ENCODE data around the gene TVP23A. TPM values are rescaled to one million over a fixed set of nuclear protein-coding genes. Genes with fewer than 3 reads are reported as not detected.

TVP23A gene
- total and polyA plus RNA-seq, 10 of the 15 experiments (the other 5 are each of a cell fraction or from before 2014, with no cell fraction given), result 1.1 to 6.4 (median 2.2) TPM

DNA sequence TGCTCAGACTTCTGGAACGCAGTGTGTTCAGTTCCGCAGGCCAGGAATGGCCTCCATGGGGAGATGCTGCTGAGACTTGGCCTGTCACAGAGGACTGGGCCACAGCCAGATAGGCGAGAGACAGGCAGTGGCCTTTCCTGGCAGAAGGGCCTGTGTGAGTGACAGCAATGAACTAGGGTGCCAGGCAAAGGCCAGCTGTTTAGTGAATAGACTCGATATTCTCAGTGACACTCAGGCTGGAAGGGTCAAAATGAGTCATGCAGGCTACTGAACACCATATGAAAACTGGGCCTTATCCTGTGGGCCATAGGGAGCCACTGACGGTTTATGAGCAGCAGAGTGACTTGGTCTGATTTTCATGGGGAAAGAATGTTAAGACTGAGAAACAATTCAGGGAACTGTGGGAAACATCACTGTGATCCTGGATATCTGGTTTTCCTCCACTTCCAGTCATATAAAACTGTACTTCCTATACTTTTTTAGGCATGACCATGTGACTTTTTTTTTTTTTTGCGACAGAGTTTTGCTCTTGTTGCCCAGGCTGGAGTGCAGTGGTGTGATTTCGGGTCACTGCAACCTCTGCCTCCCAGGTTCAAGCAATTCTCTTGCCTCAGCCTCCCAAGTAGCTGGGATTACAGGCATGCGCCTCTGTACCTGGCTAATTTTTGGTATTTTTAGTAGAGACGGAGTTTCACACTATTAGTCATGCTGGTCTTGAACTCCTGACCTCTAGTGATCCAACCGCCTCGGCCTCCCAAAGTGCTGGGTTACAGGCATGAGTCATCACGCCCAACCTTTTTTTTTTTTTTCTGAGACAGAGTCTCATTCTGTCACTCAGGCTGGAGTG, 80.1 kb downstream of the TVP23A start (continued):
- TF ChIP-seq, protein P1, sequence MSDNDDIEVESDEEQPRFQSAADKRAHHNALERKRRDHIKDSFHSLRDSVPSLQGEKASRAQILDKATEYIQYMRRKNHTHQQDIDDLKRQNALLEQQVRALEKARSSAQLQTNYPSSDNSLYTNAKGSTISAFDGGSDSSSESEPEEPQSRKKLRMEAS (IDR thresholded peaks at IDR 0.05; ENCODE audit: low read depth, low read length), result no peak
- TF ChIP-seq SIN3A (IDR thresholded peaks at IDR 0.05; ENCODE audit: low read depth, low read length) (no peak), RUNX3 (IDR thresholded peaks at IDR 0.05; ENCODE audit: low read length) (peak; percentile 62), BHLHE40 (IDR thresholded peaks at IDR 0.05; ENCODE audit: borderline replicate concordance in 1 of 2, low read depth in 2 of 2, low read length in 1 of 2) (peak in 1 of 2 experiments; percentile 62; a peak in 1 of 4 replicates)
- TF ChIP-seq, protein P2, sequence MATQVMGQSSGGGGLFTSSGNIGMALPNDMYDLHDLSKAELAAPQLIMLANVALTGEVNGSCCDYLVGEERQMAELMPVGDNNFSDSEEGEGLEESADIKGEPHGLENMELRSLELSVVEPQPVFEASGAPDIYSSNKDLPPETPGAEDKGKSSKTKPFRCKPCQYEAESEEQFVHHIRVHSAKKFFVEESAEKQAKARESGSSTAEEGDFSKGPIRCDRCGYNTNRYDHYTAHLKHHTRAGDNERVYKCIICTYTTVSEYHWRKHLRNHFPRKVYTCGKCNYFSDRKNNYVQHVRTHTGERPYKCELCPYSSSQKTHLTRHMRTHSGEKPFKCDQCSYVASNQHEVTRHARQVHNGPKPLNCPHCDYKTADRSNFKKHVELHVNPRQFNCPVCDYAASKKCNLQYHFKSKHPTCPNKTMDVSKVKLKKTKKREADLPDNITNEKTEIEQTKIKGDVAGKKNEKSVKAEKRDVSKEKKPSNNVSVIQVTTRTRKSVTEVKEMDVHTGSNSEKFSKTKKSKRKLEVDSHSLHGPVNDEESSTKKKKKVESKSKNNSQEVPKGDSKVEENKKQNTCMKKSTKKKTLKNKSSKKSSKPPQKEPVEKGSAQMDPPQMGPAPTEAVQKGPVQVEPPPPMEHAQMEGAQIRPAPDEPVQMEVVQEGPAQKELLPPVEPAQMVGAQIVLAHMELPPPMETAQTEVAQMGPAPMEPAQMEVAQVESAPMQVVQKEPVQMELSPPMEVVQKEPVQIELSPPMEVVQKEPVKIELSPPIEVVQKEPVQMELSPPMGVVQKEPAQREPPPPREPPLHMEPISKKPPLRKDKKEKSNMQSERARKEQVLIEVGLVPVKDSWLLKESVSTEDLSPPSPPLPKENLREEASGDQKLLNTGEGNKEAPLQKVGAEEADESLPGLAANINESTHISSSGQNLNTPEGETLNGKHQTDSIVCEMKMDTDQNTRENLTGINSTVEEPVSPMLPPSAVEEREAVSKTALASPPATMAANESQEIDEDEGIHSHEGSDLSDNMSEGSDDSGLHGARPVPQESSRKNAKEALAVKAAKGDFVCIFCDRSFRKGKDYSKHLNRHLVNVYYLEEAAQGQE (IDR thresholded peaks at IDR 0.05; ENCODE audit: low read depth, low read length), result 0 out of 2 replicates have a peak, but pooled peaks have one; percentile 16
